Omental fat pad (tissue), 4 donors: ENCODE results near the gene AHI1. TPM values are rescaled to one million over a fixed set of nuclear protein-coding genes. Genes with fewer than 3 reads are reported as not detected.

Source experiments
- ATAC-seq: fragments of 150-250 bp; one replicate; pipeline ENCODE4 v1.9.1; 2016; ENCODE audit warnings: mild to moderate bottlenecking, moderate library complexity; ENCODE audit not compliant: low FRiP score
- DNase-seq: peaks from one replicate; pipeline ENCODE4 v3.0.0-alpha.2; 2019; ENCODE audit warnings: low spot score
- total RNA-seq, 4 donors: library from RNA; depleted of rRNA; stranded (reverse); fragments of >200 nt; gene quantifications; one replicate each; pipeline ENCODE4 v1.1.0, GENCODE V29; 2016
- TF ChIP-seq, protein P1 (sequence below), 3 donors: fragments of 450-650 bp; IDR thresholded peaks; one replicate each; pipeline ENCODE4 v1.5.1; 2016 to 2017; ENCODE audit warnings: antibody characterized with exemption in 3 of 3, mild to moderate bottlenecking in 3 of 3, moderate library complexity in 2 of 3

Gene AHI1
- total RNA-seq, 4 donors from 2014 or later = 26.3 to 59.3 (median 35.7) TPM

DNA sequence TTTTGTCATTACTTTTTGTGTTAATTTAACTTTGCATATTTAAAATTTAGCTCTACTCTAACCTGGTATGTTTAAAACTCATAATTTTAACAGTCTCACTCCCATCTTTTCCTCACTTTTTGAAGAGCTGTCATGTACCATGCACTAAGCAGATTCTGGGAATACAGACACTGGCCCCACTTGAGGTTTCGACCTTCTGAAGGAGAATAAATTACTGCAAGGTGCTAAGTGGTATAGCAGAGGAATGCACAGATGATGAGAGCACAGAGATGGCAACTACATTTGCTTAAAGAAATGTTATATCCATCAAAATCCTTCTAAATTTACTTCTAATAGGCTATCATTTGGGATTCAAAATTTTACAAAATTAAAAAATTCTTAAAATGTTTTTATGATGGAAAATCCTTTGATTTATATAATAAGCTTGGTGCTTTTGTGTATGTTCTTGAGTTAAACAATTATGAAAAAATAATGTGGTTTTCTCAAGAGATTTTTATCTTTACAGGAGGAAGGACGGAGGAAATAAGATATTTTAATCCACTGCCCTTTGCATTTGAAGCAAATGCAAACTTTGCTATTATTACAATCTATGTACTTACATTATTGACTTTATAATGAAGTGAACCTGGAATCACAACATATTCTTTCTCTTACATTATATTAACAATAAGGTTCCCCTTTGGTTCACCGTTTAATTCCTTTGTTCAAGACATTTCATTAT is 79.3 kb downstream of the AHI1 start:
- DNase-seq = no peak

DNA sequence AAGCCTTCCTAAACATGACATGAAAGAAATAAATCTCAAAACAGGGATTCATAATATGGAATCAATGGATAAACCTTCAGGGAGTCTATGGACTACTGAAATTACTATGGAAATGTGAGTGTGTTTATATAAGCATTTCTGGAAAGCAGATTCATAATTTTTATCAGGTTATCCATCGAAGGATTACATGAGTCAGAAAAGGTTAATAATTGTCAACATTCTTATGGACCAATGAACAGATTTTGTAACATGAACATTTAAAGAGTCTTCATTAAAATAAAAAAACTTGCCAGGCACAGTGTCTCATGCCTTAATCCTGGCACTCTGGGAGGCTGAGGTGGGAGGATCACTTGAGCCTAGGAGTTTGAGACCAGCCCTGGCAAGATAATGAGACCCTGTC is 84.8 kb downstream of the AHI1 start:
- DNase-seq = no peak
- no peak for ATAC-seq
- TF ChIP-seq, protein P1, sequence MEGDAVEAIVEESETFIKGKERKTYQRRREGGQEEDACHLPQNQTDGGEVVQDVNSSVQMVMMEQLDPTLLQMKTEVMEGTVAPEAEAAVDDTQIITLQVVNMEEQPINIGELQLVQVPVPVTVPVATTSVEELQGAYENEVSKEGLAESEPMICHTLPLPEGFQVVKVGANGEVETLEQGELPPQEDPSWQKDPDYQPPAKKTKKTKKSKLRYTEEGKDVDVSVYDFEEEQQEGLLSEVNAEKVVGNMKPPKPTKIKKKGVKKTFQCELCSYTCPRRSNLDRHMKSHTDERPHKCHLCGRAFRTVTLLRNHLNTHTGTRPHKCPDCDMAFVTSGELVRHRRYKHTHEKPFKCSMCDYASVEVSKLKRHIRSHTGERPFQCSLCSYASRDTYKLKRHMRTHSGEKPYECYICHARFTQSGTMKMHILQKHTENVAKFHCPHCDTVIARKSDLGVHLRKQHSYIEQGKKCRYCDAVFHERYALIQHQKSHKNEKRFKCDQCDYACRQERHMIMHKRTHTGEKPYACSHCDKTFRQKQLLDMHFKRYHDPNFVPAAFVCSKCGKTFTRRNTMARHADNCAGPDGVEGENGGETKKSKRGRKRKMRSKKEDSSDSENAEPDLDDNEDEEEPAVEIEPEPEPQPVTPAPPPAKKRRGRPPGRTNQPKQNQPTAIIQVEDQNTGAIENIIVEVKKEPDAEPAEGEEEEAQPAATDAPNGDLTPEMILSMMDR (IDR thresholded peaks at IDR 0.05) = no peak

More for the DNA sequence above, 79.3 kb downstream of the AHI1 start:
- TF ChIP-seq, protein P1 (IDR thresholded peaks at IDR 0.05) = no peak
- no peak for ATAC-seq

DNA sequence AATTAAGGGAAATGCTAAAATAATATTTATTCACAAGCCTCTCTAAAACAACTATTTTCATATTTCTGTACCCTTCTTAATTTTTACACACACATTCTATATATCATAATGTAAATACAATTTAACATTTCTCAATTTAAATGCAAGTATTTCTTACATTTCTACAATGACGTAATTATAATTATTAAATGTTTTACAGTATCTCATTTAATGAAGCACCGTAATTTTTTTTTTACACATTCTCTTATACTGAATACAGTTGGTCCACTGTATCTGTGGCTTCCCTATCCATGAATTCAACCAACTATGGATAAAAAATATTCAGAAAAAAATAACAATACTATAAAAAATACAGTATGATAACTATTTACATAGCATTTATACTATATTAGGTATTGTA is 85.7 kb downstream of the AHI1 start:
- TF ChIP-seq, protein P1 (IDR thresholded peaks at IDR 0.05) = no peak
- ATAC-seq (no peak), DNase-seq (no peak)

DNA sequence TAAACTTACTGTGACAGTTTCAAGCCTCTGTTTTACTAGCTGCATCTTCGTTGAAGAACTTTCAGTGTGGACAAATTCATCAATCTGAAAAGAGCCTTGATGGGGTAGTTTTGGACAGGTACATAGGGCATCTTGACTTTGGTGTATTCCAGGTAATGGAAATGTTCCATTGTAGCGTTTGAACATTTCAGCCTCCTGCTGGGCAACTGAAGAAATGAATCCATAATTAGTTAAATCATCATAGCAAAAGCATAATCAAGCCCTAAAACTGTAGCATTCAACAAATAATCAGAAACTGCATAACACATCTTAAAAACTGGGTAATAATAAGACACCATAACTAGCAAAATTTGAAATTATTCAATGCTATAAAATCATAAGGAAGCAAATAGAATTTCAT is 86.2 kb downstream of the AHI1 start:
- no peak for DNase-seq
- TF ChIP-seq, protein P1 (IDR thresholded peaks at IDR 0.05) = no peak
- no peak for ATAC-seq

DNA sequence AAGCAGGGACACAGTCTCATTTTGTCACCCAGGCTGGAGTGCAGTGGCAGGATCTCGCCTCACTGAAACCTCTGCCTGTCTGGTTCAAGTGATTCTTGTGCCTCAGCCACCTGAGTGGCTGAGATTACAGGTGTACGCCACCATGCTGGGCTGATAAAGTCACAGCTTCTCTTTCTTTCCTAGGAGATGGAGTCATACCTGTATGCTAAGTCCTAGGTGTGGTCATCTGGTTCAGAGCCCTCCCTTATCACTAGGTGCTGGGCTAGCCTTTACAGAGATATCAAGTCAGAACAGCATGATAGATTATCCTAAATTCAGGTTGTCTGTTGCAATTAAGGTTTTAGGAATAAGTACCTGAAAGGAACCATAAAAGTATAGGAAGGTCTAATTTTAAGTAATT is 86.7 kb downstream of the AHI1 start:
- TF ChIP-seq, protein P1 (IDR thresholded peaks at IDR 0.05) = no peak
- no peak for ATAC-seq
- no peak for DNase-seq

DNA sequence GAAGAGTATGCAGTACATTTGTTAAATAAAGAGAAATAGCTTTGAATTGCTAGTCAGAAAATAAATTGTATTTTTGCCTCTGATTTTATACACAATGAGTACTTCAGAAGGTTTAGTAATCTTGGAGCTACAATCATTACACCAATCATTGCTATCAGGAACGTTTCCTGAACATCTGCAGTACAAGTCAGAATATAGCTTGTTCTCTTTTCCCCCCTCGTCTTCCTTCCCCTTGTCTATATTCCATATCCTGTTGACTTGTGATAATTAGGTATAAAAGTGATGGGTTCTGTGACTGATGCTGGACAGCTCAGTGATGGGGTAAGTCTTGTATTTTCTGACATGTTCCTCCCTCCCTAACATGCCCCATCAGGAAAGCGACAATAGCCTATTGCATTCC is 94.0 kb downstream of the AHI1 start:
- ATAC-seq (no peak), DNase-seq (no peak)
- TF ChIP-seq, protein P1 (IDR thresholded peaks at IDR 0.05) = no peak

DNA sequence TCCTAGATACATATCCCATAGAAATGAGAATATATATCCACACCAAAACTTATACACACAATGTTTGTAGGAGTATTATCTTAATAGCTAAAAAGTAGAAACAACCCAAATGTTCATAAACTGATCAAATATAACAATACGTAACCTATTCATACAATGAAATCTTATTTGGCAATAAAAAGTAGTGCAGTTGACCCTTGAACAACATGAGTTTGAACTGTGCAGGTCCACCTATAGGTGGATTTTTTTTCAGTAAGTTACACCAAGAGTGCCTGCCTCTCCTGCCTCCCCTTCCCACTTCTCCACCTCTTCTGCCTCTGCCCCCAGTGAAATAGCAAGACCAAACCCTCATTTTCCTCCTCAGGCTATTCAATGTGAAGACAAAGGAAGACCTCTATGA is 95.2 kb downstream of the AHI1 start:
- ATAC-seq = no peak
- TF ChIP-seq, protein P1 (IDR thresholded peaks at IDR 0.05) = no peak

More for the DNA sequence above, 95.2 kb downstream of the AHI1 start:
- no peak for DNase-seq
